Effector CD4-positive, alpha-beta T cell (primary cell): Measurements from ENCODE around the gene CAPZA2.
"Not testable (repeated sequence)": the region's sequence is repeated elsewhere in the genome, so short reads cannot be mapped to it uniquely, and the experiment has no call there.

Experiments
- DNase-seq: peaks from one replicate; pipeline ENCODE4 v3.0.0-alpha.2; 2020
- total RNA-seq: gene quantifications from one replicate; lab custom pipeline; 2026; lab: John Stamatoyannopoulos, UW

Gene CAPZA2
- total RNA-seq, result 70.9 reads per million, percentile 76 among the genes with 10 or more reads in this experiment

DNA sequence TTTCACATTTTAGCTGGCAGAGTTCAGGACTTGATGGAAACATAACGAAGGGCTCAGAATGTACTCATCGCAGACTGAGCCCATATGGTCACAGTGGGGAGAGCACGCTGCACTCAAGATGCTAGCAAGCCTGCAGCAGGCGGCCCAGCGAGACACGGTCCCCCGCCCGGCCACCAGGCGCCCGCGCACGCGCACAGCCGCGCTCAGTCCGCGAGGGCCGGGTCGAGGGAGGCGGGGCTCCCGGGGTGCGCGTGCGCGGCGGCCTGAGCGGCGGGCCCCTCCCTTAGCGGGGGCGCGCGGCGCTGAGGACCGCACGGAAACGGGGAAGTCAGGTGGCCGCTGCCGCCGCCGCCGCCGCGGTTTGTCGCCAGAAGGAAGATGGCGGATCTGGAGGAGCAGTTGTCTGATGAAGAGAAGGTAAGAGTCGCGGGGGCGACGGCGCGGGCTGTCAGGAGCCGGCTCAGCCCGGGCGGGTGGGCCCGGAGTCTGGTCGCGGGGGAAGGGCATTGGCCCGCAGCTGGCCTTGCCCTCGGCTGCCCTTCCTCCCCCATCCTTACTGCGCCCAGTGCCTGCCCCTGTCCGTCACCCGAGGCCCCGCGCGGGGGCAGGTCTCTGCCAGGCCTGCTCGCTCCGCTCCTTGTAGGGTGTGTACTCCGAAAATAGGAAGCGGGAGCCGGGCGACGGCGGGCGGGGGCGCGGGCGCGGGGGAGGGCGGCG is at the start of gene CAPZA2:
TSS of gene CAPZA2 (plus strand) at position 354 of the 717 bp plus-strand sequence. CDS start at position 379, 25 bp downstream.
- DNase-seq, result peak; percentile 91

DNA sequence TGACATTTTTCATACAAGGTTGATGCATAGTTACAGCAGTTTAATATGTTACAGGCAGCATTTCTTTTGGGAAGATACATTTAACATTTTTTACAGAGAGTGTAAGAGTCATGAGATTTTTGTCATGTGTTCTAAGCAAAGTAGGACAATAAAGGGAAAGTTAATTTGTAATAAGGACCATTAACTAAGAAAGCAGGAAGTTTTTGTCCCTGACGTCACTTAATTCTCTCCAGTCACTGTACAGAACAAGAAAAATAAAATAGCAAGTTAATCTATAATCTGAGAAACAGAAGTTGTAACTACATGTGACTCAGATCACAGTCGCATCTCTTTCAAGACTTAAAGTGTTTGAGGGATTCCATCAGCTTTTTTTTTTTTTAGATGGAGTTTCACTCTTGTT is 49.5 kb upstream of the CAPZA2 start:
- DNase-seq, result no peak

DNA sequence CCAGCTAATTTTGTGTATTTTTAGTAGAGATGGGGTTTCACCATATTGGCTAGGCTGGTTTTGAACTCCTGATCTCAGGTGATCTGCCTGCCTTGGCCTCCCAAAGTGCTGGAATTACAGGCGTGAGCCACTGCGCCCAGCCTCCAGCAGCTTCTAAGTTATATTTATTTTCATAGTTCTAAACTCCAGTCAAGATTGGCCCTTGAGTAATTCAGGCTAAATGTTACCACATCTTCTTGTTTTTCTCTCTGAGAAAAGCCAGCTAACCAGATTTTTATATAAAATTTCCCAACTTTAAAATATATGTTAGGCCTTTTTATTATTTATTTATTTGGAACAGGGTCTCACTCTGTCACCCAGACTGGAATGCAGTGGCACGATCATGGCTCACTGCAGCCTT is 49.0 kb upstream of the CAPZA2 start:
- not testable (repeated sequence) for DNase-seq

DNA sequence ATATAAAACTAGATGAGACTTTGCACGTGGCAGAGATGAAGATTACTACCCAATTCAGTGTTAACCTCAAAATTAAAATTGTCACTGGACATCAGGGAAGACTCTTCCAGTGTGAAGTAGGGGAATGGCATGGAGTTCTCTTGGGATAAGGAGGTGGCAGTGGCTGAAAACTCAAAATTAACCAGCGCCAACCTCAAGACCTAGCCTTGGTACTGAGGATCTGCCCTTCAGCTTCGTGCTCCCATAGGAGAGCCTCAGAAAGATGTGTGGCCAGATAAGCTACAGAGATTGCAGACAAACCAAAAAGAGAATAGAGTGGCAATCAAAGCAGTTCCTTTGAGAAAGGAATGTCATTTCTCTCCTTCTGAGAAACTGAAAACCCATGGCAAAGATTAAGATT is 47.3 kb upstream of the CAPZA2 start:
- no peak for DNase-seq

DNA sequence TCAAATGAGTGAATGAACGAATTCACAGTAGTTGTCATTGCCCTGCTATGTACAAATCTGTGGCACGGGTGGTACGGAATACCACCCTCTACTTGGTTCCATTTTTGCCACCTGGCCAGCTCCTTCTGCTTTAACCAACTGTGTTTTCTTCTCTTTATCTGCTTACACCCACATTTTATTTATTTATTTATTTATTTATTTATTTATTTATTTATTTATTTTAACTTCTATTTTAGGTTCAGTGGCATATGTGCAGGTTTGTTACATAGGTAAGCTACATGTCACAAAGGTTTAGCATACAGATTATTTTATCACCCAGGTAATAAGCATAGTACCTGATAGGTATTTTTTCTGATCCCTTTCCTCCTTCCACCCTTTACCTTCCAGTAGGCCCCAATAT is 42.2 kb upstream of the CAPZA2 start:
- no peak for DNase-seq

DNA sequence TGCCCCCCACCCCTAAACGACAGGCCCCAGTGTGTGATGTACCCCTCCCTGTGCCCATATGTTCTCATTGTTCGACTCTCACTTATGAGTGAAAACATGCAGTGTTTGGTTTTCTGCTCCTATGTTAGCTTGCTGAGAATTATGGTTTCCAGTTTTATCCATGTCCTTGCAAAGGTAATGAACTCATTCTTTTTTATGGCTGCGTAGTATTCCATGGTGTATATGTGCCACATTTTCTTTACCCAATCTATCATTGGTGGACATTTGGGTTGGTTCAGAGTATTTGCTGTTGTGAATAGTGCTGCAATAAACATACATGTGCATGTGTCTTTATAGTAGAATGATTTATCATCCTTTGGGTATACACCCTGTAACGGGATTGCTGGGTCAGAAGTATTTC is 40.7 kb upstream of the CAPZA2 start:
- DNase-seq, result not testable (repeated sequence)

DNA sequence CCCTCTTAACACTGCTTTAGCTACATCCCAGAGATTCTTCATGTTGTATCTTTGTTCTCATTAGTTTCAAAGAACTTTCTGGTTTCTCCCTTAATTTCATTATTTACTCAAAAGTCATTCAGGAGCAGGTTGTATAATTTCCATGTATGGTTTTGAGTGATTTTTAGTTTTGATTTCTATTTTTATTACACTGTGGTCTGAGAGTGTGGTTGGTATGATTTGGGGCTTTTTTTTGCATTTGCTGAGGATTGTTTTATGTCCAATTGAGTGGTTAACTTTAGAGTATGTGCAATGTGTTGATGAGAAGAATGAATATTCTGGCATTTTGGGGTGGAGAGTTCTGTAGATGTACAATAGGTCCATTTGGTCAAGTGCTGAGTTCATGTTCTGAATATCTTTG is 37.9 kb upstream of the CAPZA2 start:
- DNase-seq, result no peak

DNA sequence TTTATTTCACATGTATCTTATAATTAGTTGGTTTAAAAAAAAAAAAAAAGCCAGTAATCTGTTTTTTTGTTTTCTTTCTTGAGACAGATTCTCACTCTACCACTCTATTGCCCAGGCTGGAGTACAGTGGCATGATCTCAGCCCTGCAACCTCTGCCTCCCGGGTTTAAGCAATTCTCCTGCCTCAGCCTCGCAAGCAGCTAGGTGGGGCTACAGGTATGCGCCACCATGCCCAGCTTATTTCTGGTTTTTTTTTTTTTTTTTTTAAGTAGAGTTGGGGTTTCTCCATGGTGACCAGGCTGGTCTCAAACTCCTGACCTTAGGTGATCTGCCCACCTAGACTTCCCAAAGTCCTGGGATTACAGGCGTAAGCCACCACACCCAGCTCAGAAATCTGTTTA is 34.1 kb upstream of the CAPZA2 start:
- DNase-seq, result no peak

DNA sequence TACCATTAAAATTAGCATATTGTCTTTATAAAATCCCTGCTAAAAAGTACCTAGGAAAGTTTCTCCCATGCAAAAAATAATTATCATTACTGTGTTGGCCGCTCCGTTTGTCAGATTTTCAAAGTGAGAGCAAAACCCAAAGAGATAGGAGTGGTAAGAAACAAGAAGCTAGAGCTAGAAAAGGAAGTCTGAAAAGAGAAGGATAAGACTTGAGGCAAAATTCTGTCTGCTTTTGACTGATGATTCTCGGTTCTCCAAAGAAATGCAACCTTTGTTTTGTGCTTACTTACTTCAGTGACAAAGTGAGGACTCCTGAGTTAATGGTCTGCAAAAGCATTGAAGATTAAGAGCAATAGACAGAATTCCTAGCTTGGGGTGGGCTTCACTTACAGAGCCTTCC is 33.3 kb upstream of the CAPZA2 start:
- DNase-seq, result no peak

DNA sequence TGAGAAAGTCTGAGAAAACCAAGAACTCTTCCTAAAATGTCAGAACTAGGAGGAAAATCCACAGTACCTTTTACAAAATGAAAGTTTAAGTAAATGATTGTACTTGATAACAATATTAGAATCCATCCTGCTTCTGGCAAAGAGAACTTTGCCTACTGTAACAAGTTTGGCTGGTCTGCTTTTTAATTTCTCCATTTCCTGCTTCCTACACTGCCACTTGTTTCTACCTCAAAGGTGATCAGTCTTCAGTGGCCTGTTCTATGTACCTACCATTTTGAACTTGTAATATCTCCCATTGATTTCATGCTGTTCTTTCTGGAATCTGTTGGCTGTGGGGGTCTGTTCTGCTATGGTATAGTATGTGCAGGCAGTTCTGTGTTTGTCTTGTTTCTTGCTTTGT is 32.9 kb upstream of the CAPZA2 start:
- DNase-seq, result no peak

DNA sequence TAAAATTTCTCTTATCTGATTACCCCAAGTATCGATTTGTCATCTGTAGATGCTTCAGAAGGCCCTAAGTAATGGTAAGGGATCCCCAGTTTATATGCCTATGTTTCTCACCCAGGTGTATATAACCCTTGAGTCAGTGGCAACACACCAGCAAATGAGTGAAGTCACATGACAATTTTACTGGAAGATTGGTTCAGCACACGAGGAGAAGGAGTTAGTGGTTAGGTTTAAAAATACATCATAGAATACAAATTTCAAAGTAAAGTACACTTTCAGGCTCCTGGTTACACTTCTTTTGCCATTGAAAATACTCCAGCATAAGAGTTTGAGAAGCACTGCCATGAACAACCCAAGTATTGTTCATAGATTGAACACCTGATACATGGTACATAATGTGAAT is 29.7 kb upstream of the CAPZA2 start:
- DNase-seq, result no peak

DNA sequence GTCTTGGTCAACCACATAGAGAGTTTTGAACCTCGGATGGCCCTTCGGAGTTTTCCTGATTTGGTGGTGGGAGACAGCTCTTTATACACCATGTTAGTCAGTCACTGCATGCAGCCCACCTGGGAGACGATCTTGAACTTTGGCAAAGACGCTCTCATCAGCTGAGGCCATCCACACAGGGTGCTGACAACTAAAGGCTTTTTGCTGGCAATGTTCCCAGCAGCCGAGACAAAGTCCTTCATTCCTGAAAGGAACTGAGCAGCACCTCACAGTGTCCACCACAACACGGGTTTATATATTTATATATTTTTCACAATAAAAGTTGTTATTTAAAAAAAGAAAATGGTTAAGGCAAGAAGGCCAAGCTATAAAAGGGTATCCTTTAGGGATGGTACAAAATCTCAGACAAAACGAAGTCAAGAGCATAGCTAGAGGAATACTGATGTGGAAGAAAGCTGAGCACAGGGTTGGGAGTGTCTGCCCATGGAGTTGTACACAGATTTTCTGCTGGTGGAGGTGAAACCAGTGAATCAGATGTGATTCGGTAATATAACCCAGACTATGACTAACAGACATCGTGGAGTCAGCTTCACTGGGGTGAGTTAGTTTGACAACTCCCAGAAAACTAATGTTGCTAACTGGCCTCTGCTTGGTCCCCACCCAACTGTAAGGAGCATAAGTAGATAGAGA is 27.4 kb upstream of the CAPZA2 start:
- DNase-seq, result no peak

DNA sequence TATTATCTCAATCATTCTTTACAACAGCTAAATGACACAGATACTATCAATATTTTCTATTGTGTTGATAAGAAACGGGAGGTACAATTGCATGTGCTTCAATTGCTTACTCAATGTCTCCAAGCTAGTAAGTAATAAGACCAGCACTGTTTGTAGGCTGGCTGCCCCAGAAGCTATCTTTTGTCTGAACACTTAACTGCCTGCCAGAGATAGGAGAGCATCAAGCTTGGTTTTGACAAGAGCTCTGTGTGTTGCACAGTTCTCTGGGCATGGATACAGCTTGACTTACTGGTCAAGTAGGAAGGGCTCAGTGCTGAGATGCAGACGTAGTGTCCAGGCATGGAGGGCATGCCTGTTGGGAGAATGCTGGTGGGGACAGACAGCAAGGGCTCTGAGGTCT is 26.3 kb upstream of the CAPZA2 start:
- no peak for DNase-seq

DNA sequence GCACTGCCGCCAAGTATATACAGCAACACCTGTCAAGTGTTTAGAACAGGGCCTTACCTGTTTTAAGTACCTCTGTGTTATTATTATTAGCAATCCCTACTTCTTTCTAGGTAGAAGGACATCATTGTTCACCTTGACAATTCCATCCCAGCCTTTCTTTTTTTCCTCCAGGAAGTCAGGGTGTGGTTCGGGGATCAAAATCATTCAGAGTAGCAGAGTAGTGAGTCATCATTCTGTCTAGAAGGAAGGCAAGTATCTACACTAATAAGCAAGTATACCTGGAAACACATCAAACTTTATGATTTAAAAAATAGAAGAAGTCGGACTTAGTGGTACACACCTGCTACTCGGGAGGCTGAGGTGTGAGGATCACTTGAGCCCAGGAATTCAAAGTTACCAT is 25.5 kb upstream of the CAPZA2 start:
- no peak for DNase-seq

DNA sequence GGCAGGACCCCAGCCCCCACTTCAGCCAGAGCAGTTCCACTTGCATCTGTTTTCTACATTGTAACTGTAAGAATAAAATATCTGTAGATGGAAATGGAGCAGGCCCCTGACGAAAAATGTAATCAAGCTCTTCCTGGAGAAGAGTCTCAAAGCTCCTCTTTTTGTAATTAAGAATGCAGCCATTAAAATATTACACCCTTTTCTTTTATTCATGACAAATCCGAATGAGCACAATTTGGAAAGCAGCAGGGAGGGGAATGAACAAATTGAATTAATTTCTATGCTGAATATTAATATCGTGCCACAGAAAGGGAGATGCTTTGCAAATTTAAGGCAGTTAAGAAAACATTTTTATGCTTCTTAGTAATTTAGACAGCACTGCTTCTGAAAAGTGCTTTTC is 24.8 kb upstream of the CAPZA2 start:
- no peak for DNase-seq

DNA sequence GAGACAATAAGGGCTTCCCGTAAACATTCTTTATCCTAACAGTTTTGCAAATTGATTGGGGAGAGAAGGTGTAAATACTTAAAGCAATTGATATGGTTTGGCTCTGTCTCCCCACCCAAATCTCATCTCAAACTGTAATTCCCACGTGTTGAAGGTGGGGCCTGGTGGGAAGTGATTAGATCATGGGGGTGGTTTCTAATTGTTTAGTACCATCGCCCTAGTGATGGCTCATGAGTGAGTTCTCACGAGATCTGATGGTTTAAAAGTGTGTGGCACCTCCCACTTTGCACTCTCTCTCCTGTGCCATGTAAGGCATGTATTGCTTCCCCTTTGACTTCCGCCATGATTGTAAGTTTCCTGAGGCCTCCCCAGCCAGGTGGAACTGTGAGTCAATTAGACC is 22.1 kb upstream of the CAPZA2 start:
- DNase-seq, result no peak

DNA sequence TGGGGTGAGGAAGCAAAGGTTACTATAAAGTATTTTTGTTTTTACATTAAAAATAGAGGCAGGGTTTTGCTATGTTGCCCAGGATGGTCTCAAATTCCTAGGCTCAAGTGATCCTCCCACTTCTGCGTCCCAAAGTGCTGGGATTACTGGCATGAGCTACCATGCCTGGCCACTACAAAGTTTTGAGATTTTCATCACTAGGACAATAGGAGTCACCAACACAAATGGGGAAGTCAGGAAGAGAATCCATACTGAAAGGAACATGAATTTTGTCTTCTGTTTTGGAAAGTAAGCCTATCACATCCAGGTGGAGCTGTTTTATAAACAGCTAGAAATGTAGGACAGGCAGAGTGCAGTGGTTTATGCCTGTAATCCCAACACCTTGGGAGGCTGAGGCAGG is 20.0 kb upstream of the CAPZA2 start:
- no peak for DNase-seq

DNA sequence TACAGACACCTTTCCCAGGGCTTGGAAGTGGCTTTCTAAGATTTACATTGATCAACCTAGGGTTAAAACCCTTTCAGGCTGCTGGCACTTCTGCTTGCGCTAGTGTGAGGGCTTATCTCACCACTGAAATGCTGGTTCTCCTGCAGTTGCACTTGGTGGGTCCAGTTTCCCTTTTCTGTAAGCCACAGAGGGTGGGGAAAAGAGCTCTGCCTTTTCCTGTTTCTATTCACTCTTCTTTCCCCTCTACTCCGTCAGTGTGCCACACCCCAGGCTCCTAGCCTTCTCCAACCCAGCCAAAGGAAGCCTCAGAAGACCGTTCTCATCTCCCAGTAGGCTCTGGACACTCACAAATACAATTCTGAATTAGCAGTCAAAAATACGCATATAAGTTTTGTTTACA is 19.0 kb upstream of the CAPZA2 start:
- DNase-seq, result no peak

DNA sequence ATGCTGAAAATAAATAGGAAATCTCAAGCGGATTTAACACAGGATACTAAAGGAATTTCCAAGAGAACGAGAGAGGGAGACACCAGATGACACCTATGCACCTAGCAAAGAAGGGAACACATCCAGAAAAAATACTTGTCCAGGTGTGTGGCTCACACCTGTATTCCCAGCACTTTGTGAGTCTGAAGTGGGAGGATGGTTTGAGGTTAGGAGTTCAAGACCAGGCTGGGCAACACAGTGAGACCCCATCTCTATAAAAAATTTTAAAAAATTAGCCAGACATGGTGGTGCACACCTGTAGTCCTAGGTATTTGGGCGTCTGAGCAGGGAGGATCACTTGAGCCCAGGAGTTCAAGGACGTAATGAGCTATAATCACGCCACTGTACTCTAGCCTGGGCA is 11.2 kb upstream of the CAPZA2 start:
- DNase-seq, result no peak

DNA sequence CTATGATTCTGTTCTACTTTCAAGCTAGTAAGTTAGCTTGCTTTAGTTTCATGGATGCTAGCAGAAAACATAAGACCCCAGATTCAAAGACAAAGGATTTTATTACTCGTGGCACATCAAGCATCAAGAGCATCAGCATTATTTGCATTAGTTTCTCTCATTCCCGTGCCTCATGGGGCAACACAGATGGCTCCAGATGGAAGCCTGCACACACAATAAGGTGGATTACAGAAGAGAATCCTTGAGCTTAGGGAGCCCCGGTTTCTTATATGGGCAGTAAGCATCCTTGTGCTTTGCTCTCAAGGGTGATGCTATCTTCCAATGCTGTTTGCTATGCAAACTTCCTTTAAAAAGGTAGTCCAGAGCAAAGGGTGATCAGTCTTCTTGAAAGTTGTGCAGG is 10.7 kb upstream of the CAPZA2 start:
- DNase-seq, result no peak

DNA sequence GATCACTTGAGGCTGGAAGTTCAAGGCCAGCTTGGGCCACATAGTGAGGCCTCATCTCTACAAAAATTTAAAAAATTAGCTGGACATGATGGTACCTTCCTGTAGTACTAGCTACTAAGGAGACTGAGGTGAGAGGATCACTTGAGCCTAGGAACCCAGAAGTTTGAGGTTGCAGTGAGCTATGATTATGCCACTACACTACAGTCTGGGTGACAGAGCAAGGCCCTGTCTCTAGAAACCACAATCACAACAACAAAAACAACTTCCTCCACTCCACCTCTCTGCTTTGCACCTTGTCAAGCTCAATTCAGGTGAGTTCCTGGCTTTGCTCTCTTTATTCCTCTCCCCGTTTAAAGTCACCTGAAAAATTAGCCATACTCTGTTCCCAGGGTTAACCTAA is 8.3 kb upstream of the CAPZA2 start:
- DNase-seq, result no peak

DNA sequence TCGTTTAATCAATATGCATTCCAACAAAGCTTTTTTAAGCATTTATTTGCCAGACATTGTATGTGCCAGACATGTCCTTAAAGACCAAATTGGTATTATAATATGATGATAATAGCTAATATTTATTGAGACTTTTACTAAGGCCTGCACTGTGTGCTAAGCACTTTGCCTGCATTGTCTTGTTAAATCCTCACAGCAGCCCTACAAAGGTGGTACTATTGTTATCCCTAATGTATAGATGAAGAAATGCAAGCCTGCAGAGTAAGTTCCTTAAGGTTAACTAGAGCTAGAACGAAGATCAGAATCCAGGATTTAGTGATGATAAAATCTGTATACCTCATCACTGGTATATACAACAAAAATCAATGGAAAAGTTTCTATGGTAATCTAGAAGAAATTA is 5.3 kb upstream of the CAPZA2 start:
- DNase-seq, result no peak

DNA sequence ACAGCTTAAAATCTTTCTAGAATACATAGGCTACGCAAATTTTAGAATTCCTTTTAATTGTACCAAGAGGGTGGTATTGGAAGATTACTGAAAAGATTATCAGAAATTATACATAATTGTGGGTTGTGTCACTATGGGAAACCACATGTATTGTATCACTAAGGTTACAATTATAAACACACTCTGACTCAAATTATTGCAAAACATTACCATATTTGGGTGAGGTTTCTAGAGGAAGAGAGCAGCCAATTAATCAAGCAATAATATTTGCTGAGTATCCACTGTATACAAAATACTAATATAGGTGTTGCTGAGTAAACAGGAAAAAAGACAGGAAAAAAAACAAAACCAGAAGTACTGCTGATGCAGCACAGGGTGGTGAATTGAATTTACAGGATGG is 3.1 kb upstream of the CAPZA2 start:
- DNase-seq, result no peak

DNA sequence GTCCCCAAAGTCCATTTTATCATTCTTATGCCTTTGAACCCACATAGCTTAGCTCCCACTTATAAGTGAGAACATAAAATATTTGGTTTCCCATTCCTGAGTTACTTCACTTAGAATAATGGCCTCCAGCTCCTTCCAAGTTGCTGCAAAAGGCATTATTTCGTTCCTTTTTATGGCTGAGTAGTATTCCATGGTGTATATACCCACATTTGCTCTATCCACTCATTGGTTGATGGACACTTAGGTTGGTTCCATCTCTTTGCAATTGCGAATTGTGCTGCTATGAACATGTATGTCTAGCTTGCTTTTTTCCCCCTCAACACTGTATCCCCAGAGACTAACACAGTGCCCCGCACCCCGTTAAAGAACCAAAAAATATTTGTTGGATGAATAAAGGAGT is 670 bp upstream of the CAPZA2 start:
- no peak for DNase-seq
